Right lobe of liver (tissue), 6 donors: Measurements from ENCODE around the gene RAB4B. TPM values are rescaled to one million over a fixed set of nuclear protein-coding genes. Genes with fewer than 3 reads are reported as not detected.

Experiments
- ATAC-seq, 4 donors: fragments of 200-7000 bp; cut with Tn5 transposase; one replicate each; pipeline ENCODE4 v1.9.1; 2020; ENCODE audit warnings: mild to moderate bottlenecking in 4 of 4, moderate library complexity in 4 of 4
- DNase-seq, 3 donors: peaks; one replicate each; pipeline ENCODE4 v3.0.0-alpha.2; 2020
- H3K27ac ChIP-seq, 3 donors: fragments of 200-600 bp; one replicate each; pipeline ENCODE4 v1.8.0; 2022
- H3K27me3 ChIP-seq, 2 donors: fragments of 200-600 bp; one replicate each; pipeline ENCODE4 v1.8.0; 2022
- H3K36me3 ChIP-seq, 4 donors: fragments of 200-600 bp; sonication (generic) in 1 of 4; one replicate each; pipeline versions ENCODE4 v1.5.1 to v1.8.0; 2017 to 2022; ENCODE audit warnings: control low read depth in 1 of 4
- H3K4me1 ChIP-seq, 4 donors: fragments of 200-600 bp; sonication (generic) in 1 of 4; one replicate each; pipeline versions ENCODE4 v1.5.1 to v1.8.0; 2017 to 2022; ENCODE audit warnings: control low read depth in 1 of 4
- H3K4me3 ChIP-seq, 3 donors: fragments of 200-600 bp; one replicate each; pipeline ENCODE4 v1.8.0; 2022
- H3K9me3 ChIP-seq, 4 donors: fragments of 200-600 bp; sonication (generic) in 1 of 4; one replicate each; pipeline versions ENCODE4 v1.5.1 to v1.8.0; 2017 to 2022; ENCODE audit warnings: control low read depth in 1 of 4
- POLR2A ChIP-seq: fragments of 450-650 bp; IDR thresholded peaks from one replicate; pipeline ENCODE4 v1.6.1; 2017; ENCODE audit warnings: antibody characterized with exemption, mild to moderate bottlenecking
- WGBS: methylation state at CpG from one replicate; pipeline ENCODE4 v1.1.6; 2018; ENCODE audit warnings: low coverage, low lambda C conversion rate; ENCODE audit not compliant: insufficient coverage; ENCODE audit errors: missing lambda C conversion rate; 5-methylcytosine and 5-hydroxymethylcytosine counted together
- intact Hi-C, 2 donors: fragments of 100-400 bp; cut with DNase I; formaldehyde crosslinking; loops; one replicate each; pipeline versions ENCODE4 v1.11.2 to v1.14.1; 2022
- total RNA-seq, 6 experiments: library from RNA; depleted of rRNA in 2 of 6; stranded (reverse); fragments of >200 nt in 2 of 6; fragmentation: NEBNext Ultra II Directional in 3 of 6; extraction: Animal tissue kit (Norgen Biotek cat#: 25700) in 3 of 6; gene quantifications; one replicate each; pipeline versions ENCODE4 v1.1.0 to v1.2.4, GENCODE V29; 2016 to 2023
- TF ChIP-seq, protein P1 (sequence below), 4 donors: fragments of 200-600 bp in 3 of 4; fragments of 450-650 bp in 1 of 4; IDR thresholded peaks; one replicate each; pipeline versions ENCODE4 v1.5.1 to v1.8.0; 2016 to 2022; ENCODE audit warnings: antibody characterized with exemption in 4 of 4, mild to moderate bottlenecking in 2 of 4
- donor health status: DM: no; HTN: yes; CAD: no.
- donor health status: DM: no; HTN: no; CAD: no.
- donor health status: DM: no; HTN: no; CAD: no.
- donor health status: DM: no; HTN: yes; CAD: no.
- donor health status: DM: no; HTN: yes; CAD: no.

Gene RAB4B
- total RNA-seq, 6 experiments from 2014 or later: 6.4 to 17.2 (median 10.2) TPM

- H3K27me3 ChIP-seq: no peaks in the 10 kb centered on the region
- H3K36me3 ChIP-seq: peaks cover 11 to 58% (median 21%) of the 10 kb centered on the region in 4 donors
- TF ChIP-seq POLR2A: no peak
- TF ChIP-seq, protein P1, sequence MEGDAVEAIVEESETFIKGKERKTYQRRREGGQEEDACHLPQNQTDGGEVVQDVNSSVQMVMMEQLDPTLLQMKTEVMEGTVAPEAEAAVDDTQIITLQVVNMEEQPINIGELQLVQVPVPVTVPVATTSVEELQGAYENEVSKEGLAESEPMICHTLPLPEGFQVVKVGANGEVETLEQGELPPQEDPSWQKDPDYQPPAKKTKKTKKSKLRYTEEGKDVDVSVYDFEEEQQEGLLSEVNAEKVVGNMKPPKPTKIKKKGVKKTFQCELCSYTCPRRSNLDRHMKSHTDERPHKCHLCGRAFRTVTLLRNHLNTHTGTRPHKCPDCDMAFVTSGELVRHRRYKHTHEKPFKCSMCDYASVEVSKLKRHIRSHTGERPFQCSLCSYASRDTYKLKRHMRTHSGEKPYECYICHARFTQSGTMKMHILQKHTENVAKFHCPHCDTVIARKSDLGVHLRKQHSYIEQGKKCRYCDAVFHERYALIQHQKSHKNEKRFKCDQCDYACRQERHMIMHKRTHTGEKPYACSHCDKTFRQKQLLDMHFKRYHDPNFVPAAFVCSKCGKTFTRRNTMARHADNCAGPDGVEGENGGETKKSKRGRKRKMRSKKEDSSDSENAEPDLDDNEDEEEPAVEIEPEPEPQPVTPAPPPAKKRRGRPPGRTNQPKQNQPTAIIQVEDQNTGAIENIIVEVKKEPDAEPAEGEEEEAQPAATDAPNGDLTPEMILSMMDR (IDR thresholded peaks at IDR 0.05): no peak
- WGBS: 80% methylated on average over 4 of the region's 9 CpGs
- intact Hi-C loops: no loop called here
- H3K4me3 ChIP-seq: no peak overlapping the region
- no peak for DNase-seq
- H3K4me1 ChIP-seq: peaks cover 0 to 8% (median 0%) of the 10 kb centered on the region in 4 donors
- ATAC-seq: no peak
- H3K27ac ChIP-seq: no peak overlapping the region
- no peaks in the 10 kb centered on the region for H3K9me3 ChIP-seq
Measured at GRCh38 chr19:40736661-40737060, 41.4 kb upstream of the RAB4B start.

DNA sequence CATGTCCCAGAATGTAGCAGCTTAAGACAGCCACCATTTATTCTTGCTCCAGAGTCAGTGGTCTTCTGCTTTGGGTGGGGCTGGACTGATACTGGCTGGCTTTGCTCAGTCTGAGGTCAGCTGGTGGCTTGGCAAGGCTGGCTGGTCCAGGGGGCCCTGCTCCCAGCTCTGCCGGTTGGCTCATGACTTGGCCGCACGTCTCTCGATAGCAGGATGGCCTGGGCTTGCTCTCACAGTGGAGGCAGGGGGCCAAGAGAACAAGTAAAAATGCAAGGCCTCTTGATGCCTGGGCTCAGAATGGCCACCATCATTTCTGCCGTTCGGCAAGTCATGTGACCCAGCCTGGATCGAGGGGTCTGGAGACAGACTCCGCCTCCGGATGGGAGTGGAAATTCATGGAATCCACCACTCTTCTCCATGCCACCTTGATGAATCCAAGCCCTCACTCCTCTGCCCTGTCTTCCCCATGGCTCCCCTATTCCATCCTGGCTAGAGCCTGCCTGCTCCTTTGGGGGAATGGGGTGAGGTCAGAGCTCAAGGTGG lies 40.9 kb upstream of the RAB4B start:
- no peaks in the 10 kb centered on the region for H3K9me3 ChIP-seq
- H3K27me3 ChIP-seq: no peaks in the 10 kb centered on the region
- no CpG with 5 or more reads among the region's 9 CpGs for WGBS
- DNase-seq (no peak), ATAC-seq (no peak)
- TF ChIP-seq, protein P1 (IDR thresholded peaks at IDR 0.05): no peak
- no peak for TF ChIP-seq POLR2A
- H3K36me3 ChIP-seq: peaks cover 11 to 55% (median 21%) of the 10 kb centered on the region in 4 donors
- H3K27ac ChIP-seq: no peak overlapping the region
- H3K4me1 ChIP-seq: peaks cover 0 to 11% (median 0%) of the 10 kb centered on the region in 4 donors
- intact Hi-C loops: no loop called here
- H3K4me3 ChIP-seq: no peak overlapping the region

DNA sequence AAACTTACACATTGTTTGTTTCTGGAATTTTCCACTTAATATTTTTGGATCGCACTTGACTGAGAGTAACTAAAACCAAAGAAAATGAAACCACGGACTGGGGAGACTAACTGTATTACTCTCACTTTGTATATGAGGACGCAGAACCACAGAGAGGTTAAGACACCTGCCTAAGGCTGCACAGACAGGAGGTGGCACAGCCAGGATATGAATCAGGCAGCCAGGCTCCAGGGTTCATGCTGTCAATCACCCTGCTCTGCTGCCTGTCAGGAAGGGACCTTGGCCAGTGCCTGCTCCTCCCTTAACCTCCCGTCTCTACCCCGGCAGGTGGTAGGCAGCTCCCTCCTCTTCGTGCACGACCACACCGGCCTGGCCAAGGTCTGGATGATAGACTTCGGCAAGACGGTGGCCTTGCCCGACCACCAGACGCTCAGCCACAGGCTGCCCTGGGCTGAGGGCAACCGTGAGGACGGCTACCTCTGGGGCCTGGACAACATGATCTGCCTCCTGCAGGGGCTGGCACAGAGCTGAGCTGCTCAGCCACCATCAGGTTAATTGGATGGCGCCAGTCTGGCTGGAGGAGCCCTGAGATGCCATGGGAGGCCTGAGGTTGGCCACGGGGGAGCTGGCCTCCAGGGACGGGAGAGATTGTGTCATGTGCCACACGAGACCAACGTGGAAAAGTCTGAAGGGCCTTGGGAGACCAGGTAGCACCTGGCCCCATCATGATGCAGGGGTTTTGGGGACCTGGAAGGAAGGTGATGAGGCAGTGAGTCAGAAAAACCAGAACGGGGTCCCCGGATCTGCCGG lies 38.8 kb upstream of the RAB4B start:
- Histone ChIP-seq H3K27ac (no peak overlapping the region), H3K4me3 (no peak overlapping the region), H3K27me3 (no peaks in the 10 kb centered on the region), H3K36me3 (peaks cover 4 to 40% (median 13%) of the 10 kb centered on the region in 4 donors), H3K9me3 (no peaks in the 10 kb centered on the region), H3K4me1 (peaks cover 0 to 15% (median 0%) of the 10 kb centered on the region in 4 donors)
- TF ChIP-seq, protein P1 (IDR thresholded peaks at IDR 0.05): no peak
- TF ChIP-seq POLR2A: no peak
- WGBS: 83% methylated on average over 5 of the region's 22 CpGs
- ATAC-seq (no peak), DNase-seq (no peak)
- intact Hi-C loops: no loop called here

GRCh38 chr19:40739871-40740703 lies 38.0 kb upstream of the RAB4B start:
- intact Hi-C loops: no loop called here
- no peak for TF ChIP-seq POLR2A
- TF ChIP-seq, protein P1 (IDR thresholded peaks at IDR 0.05): no peak
- DNase-seq: no peak
- no peaks in the 10 kb centered on the region for H3K27me3 ChIP-seq
- 58% methylated on average over 3 of the region's 16 CpGs for WGBS
- H3K4me3 ChIP-seq: no peak overlapping the region
- peak in 2 of 4 donors; percentile 5 to 6 for ATAC-seq
- no peak overlapping the region for H3K27ac ChIP-seq
- no peaks in the 10 kb centered on the region for H3K9me3 ChIP-seq
- H3K4me1 ChIP-seq: peaks cover 0 to 15% (median 0%) of the 10 kb centered on the region in 4 donors
- H3K36me3 ChIP-seq: peaks cover 1 to 31% (median 10%) of the 10 kb centered on the region in 4 donors
